SU-DHL-6 (cell line): ENCODE results near the gene PCARE.

Experiments used
- CTCF ChIP-seq: fragments of 200-600 bp; sonication (generic); IDR thresholded peaks from one replicate; pipeline ENCODE4 v1.5.1; 2017; ENCODE audit warnings: antibody characterized with exemption, mild to moderate bottlenecking, low read length, moderate library complexity; ENCODE audit not compliant: insufficient read depth, poor library complexity, severe bottlenecking
- EZH2phosphoT487 ChIP-seq: fragments of 200-600 bp; sonication (generic), shearing (Covaris generic); conservative IDR thresholded peaks from 2 replicates; pipeline ENCODE4 v1.6.1; 2018; ENCODE audit warnings: mild to moderate bottlenecking, antibody characterized with exemption, low read length, moderate library complexity, mixed read lengths

- TF ChIP-seq CTCF (no peak), EZH2phosphoT487 (no peak)
Observed at GRCh38 chr2:29097569-29097968, 23.2 kb upstream of the PCARE start.
